GM12878 (cell line): ENCODE results near the gene PHLDA2.

Source experiments
- ATF3 ChIP-seq: IDR thresholded peaks from 2 replicates; pipeline ENCODE4 v1.6.1; 2011; ENCODE audit warnings: low read depth, mild to moderate bottlenecking, low read length, moderate library complexity, borderline replicate concordance; ENCODE audit errors: extremely low read depth
- CHD2 ChIP-seq: IDR thresholded peaks from 2 replicates; pipeline ENCODE4 v1.6.1; 2011; ENCODE audit warnings: low read depth, low read length, improper control_type of control experiment, borderline replicate concordance
- CTCF ChIP-seq, 3 experiments: IDR thresholded peaks in 2 of 3; conservative IDR thresholded peaks in 1 of 3; 2 replicates each; pipeline ENCODE4 v1.5.1; 2011; ENCODE audit warnings: low read depth in 3 of 3, low read length in 3 of 3, mild to moderate bottlenecking in 3 of 3, control low read depth in 2 of 3, moderate library complexity in 2 of 3, inconsistent platforms in 1 of 3, mixed read lengths in 1 of 3; ENCODE audit not compliant: control insufficient read depth in 2 of 3, insufficient read depth in 1 of 3; ENCODE audit errors: extremely low read depth in 1 of 3
- EZH2 ChIP-seq: IDR thresholded peaks from 2 replicates; pipeline ENCODE4 v1.6.1; 2012; ENCODE audit warnings: low read depth, mild to moderate bottlenecking, control low read depth, inconsistent platforms, low read length, borderline replicate concordance; ENCODE audit not compliant: control insufficient read depth
- HDAC2 ChIP-seq: fragments of 200-600 bp; sonication (generic); IDR thresholded peaks from 2 replicates; pipeline ENCODE4 v1.6.1; 2017
- POLR2A ChIP-seq: IDR thresholded peaks from 2 replicates; pipeline ENCODE4 v1.6.1; 2011; ENCODE audit warnings: low read depth, mild to moderate bottlenecking, low read length
- POLR2AphosphoS5 ChIP-seq: IDR thresholded peaks from 2 replicates; pipeline ENCODE4 v1.6.1; 2011; ENCODE audit warnings: mild to moderate bottlenecking, low read length, inconsistent platforms
- RCOR1 ChIP-seq: conservative IDR thresholded peaks from 2 replicates; pipeline ENCODE4 v1.6.1; 2012; ENCODE audit warnings: low read depth, low read length, improper control_type of control experiment
- REST ChIP-seq: IDR thresholded peaks from 2 replicates; pipeline ENCODE4 v1.6.1; 2012; ENCODE audit warnings: mild to moderate bottlenecking, low read depth, low read length
- RFX5 ChIP-seq: IDR thresholded peaks from 2 replicates; pipeline ENCODE4 v1.6.1; 2011; ENCODE audit warnings: low read depth, low read length, improper control_type of control experiment
- SIN3A ChIP-seq: IDR thresholded peaks from 2 replicates; pipeline ENCODE4 v1.6.1; 2012; ENCODE audit warnings: low read depth, low read length, improper control_type of control experiment
- TBL1XR1 ChIP-seq: IDR thresholded peaks from 2 replicates; pipeline ENCODE4 v1.6.1; 2012; ENCODE audit warnings: low read depth, low read length, improper control_type of control experiment
- TCF12 ChIP-seq: IDR thresholded peaks from 2 replicates; pipeline ENCODE4 v1.6.1; 2011; ENCODE audit warnings: low read depth, mild to moderate bottlenecking, low read length
- TF ChIP-seq, protein P1 (sequence below): fragments of 450-650 bp; formaldehyde crosslinking; IDR thresholded peaks from 2 replicates; pipeline ENCODE4 v1.5.0; 2022; ENCODE audit warnings: mild to moderate bottlenecking, missing genetic modification characterization

DNA sequence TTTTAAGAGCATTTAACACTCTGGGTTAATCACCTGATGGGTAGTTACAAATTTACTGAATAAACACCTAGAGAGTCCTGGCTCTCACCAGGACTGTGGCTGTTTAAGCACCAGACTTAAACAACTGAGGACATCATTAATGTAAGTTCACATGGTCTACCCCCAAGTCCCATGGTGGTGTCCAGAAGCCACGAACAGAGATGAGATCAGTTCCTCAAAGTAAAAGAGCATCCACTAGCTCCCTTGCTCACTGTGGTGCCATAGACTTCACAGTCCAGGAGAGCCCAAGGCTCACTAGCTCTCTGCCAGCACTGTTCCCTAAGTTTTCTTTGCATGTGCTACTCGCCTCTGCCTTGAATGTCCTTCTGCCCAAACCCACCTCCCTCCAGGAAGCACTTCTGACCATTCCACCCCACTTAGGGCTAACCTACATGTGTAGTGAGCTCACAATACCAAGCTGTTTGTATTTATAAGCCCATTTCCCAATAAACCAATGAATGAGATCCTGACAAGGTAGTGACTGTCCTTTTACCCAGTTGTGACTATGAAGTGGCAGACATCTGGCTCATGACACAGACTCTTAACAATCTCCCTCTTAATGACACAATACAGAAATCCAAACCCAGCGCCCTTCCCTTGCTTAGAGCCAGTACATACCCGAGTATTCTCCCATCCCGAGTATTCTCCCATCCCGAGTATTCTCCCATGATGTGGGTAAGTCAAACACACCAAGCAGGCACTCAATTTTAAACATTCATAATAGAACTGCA is 47.3 kb upstream of the PHLDA2 start:
- TF ChIP-seq TBL1XR1, result no peak
- TF ChIP-seq POLR2AphosphoS5, result no peak
- TF ChIP-seq POLR2A, result no peak
- TF ChIP-seq ATF3, result no peak
- TF ChIP-seq SIN3A, result no peak
- TF ChIP-seq, protein P1, sequence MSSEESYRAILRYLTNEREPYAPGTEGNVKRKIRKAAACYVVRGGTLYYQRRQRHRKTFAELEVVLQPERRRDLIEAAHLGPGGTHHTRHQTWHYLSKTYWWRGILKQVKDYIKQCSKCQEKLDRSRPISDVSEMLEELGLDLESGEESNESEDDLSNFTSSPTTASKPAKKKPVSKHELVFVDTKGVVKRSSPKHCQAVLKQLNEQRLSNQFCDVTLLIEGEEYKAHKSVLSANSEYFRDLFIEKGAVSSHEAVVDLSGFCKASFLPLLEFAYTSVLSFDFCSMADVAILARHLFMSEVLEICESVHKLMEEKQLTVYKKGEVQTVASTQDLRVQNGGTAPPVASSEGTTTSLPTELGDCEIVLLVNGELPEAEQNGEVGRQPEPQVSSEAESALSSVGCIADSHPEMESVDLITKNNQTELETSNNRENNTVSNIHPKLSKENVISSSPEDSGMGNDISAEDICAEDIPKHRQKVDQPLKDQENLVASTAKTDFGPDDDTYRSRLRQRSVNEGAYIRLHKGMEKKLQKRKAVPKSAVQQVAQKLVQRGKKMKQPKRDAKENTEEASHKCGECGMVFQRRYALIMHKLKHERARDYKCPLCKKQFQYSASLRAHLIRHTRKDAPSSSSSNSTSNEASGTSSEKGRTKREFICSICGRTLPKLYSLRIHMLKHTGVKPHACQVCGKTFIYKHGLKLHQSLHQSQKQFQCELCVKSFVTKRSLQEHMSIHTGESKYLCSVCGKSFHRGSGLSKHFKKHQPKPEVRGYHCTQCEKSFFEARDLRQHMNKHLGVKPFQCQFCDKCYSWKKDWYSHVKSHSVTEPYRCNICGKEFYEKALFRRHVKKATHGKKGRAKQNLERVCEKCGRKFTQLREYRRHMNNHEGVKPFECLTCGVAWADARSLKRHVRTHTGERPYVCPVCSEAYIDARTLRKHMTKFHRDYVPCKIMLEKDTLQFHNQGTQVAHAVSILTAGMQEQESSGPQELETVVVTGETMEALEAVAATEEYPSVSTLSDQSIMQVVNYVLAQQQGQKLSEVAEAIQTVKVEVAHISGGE (CRISPR knock-in tag), result no peak
- no peak for TF ChIP-seq HDAC2
- no peak for TF ChIP-seq CTCF (IDR thresholded peaks at IDR 0.05 in 2 of 3, conservative IDR thresholded peaks at IDR 0.05 in 1 of 3; ENCODE audit: control insufficient read depth in 2 of 3, extremely low read depth in 1 of 3, insufficient read depth in 1 of 3, low read depth in 3 of 3, low read length in 3 of 3)
- no peak for TF ChIP-seq RFX5
- TF ChIP-seq RCOR1, result no peak
- TF ChIP-seq EZH2, result no peak
- TF ChIP-seq CHD2, result no peak
- TF ChIP-seq TCF12, result no peak
- TF ChIP-seq REST, result no peak
